H9 (cell line): ENCODE measurements around the gene TMEM187. TPM values are rescaled to one million over a fixed set of nuclear protein-coding genes. Genes with fewer than 3 reads are reported as not detected.

Experiments used
- DNase-seq: peaks from one replicate; pipeline ENCODE4 v3.0.0-alpha.2; 2017
- H2AFZ ChIP-seq: one replicate; pipeline ENCODE4 v1.6.1; 2013; ENCODE audit warnings: mild to moderate bottlenecking, low read length, control low read depth, moderate library complexity
- H2AK5ac ChIP-seq: 2 replicates; pipeline ENCODE4 v1.6.1; 2013; ENCODE audit warnings: low read length, control low read depth, mixed read lengths; ENCODE audit not compliant: insufficient read length
- H2BK120ac ChIP-seq: one replicate; pipeline ENCODE4 v1.6.1; 2013; ENCODE audit warnings: low read depth, mild to moderate bottlenecking, low read length, control low read depth, inconsistent platforms; ENCODE audit not compliant: poor library complexity, severe bottlenecking
- H2BK12ac ChIP-seq: 2 replicates; pipeline ENCODE4 v1.6.1; 2013; ENCODE audit warnings: low read length, control low read depth, mixed read lengths, low read depth; ENCODE audit not compliant: insufficient read length
- H2BK15ac ChIP-seq: 2 replicates; pipeline ENCODE4 v1.6.1; 2013; ENCODE audit warnings: low read depth, low read length, control low read depth
- H2BK20ac ChIP-seq: one replicate; pipeline ENCODE4 v1.6.1; 2013; ENCODE audit warnings: low read depth, mild to moderate bottlenecking, low read length, control low read depth, inconsistent platforms; ENCODE audit not compliant: poor library complexity, severe bottlenecking
- H2BK5ac ChIP-seq: 2 replicates; pipeline ENCODE4 v1.6.1; 2013; ENCODE audit warnings: low read length, control low read depth, mixed read lengths; ENCODE audit not compliant: insufficient read length
- H3K14ac ChIP-seq: 2 replicates; pipeline ENCODE4 v1.6.1; 2013; ENCODE audit warnings: low read length, control low read depth; ENCODE audit not compliant: insufficient read depth
- H3K18ac ChIP-seq: 2 replicates; pipeline ENCODE4 v1.6.1; 2013; ENCODE audit warnings: low read depth, mild to moderate bottlenecking, mixed read lengths, low read length, control low read depth; ENCODE audit not compliant: insufficient read length
- H3K23ac ChIP-seq: 2 replicates; pipeline ENCODE4 v1.6.1; 2013; ENCODE audit warnings: low read length, control low read depth, mixed read lengths, low read depth; ENCODE audit not compliant: insufficient read length
- H3K23me2 ChIP-seq: 2 replicates; pipeline ENCODE4 v1.6.1; 2013; ENCODE audit warnings: low read depth, mild to moderate bottlenecking, mixed read lengths, low read length, control low read depth; ENCODE audit not compliant: insufficient read length, poor library complexity, severe bottlenecking
- H3K27ac ChIP-seq: 2 replicates; pipeline ENCODE4 v1.5.1; 2013; ENCODE audit warnings: low read length, control low read depth, mixed read lengths, low read depth; ENCODE audit not compliant: insufficient read length
- H3K27me3 ChIP-seq: 2 replicates; pipeline ENCODE4 v1.6.1; 2013; ENCODE audit warnings: low read length, control low read depth, inconsistent platforms; ENCODE audit not compliant: insufficient read depth
- H3K4ac ChIP-seq: 2 replicates; pipeline ENCODE4 v1.6.1; 2013; ENCODE audit warnings: low read depth, mild to moderate bottlenecking, control low read depth, inconsistent platforms, low read length, moderate library complexity
- H3K4me1 ChIP-seq: 2 replicates; pipeline ENCODE4 v1.6.1; 2013; ENCODE audit warnings: low read length, control low read depth, inconsistent platforms; ENCODE audit not compliant: insufficient read depth
- H3K4me2 ChIP-seq: 2 replicates; pipeline ENCODE4 v1.6.1; 2013; ENCODE audit warnings: low read length, control low read depth, mixed read lengths; ENCODE audit not compliant: insufficient read length, insufficient read depth
- H3K56ac ChIP-seq: 2 replicates; pipeline ENCODE4 v1.6.1; 2013; ENCODE audit warnings: low read depth, mild to moderate bottlenecking, mixed read lengths, low read length, control low read depth; ENCODE audit not compliant: insufficient read length
- H3K79me1 ChIP-seq: 2 replicates; pipeline ENCODE4 v1.6.1; 2013; ENCODE audit warnings: low read depth, mild to moderate bottlenecking, moderate library complexity, low read length, control low read depth, inconsistent platforms; ENCODE audit not compliant: insufficient read depth, poor library complexity, severe bottlenecking
- H3K79me2 ChIP-seq: 2 replicates; pipeline ENCODE4 v1.6.1; 2013; ENCODE audit warnings: low read length, control low read depth, inconsistent platforms; ENCODE audit not compliant: insufficient read depth
- H3K9ac ChIP-seq: 2 replicates; pipeline ENCODE4 v1.6.1; 2013; ENCODE audit warnings: low read length, control low read depth, mixed read lengths; ENCODE audit not compliant: insufficient read length; ENCODE audit errors: extremely low read depth
- H3K9me3 ChIP-seq: one replicate; pipeline ENCODE4 v1.6.1; 2013; ENCODE audit warnings: low read depth, low read length, inconsistent platforms; ENCODE audit not compliant: control insufficient read depth
- H3T11ph ChIP-seq: one replicate; pipeline ENCODE4 v1.6.1; 2013; ENCODE audit warnings: mild to moderate bottlenecking, low read length, control low read depth, inconsistent platforms
- H4K20me1 ChIP-seq: one replicate; pipeline ENCODE4 v1.6.1; 2013; ENCODE audit not compliant: control insufficient read depth, insufficient read length, insufficient read depth
- H4K5ac ChIP-seq: 2 replicates; pipeline ENCODE4 v1.6.1; 2013; ENCODE audit warnings: low read depth, mild to moderate bottlenecking, mixed read lengths, low read length, control low read depth; ENCODE audit not compliant: insufficient read length
- H4K8ac ChIP-seq: replicated peaks from 2 replicates; pipeline ENCODE4 v1.6.1; 2013; ENCODE audit warnings: low read length, control low read depth, mixed read lengths, low read depth; ENCODE audit not compliant: insufficient read length
- H4K91ac ChIP-seq: 2 replicates; pipeline ENCODE4 v1.6.1; 2013; ENCODE audit warnings: low read depth, mild to moderate bottlenecking, moderate library complexity, mixed read lengths, low read length, control low read depth; ENCODE audit not compliant: insufficient read length
- H3K27ac Mint-ChIP-seq, 3 experiments: 2 replicates in 2 of 3; 3 replicates in 1 of 3; pipeline ENCODE4 v1.8.0; 2020 to 2021; ENCODE audit warnings: mixed read lengths in 3 of 3, mild to moderate bottlenecking in 1 of 3, moderate library complexity in 1 of 3
- H3K27me3 Mint-ChIP-seq: 2 replicates; pipeline ENCODE4 v1.8.0; 2021; ENCODE audit warnings: low read depth, mild to moderate bottlenecking, moderate library complexity, mixed read lengths
- H3K36me3 Mint-ChIP-seq, 3 experiments: 2 replicates in 2 of 3; 3 replicates in 1 of 3; pipeline ENCODE4 v1.8.0; 2020 to 2021; ENCODE audit warnings: low read depth in 3 of 3, mixed read lengths in 3 of 3; ENCODE audit not compliant: insufficient read depth in 1 of 3
- H3K4me1 Mint-ChIP-seq, 2 experiments: 2 replicates each; pipeline ENCODE4 v1.8.0; 2020; ENCODE audit warnings: mixed read lengths in 2 of 2
- H3K4me3 Mint-ChIP-seq, 2 experiments: 2 replicates in 1 of 2; 3 replicates in 1 of 2; pipeline ENCODE4 v1.8.0; 2020 to 2021; ENCODE audit warnings: mild to moderate bottlenecking in 2 of 2, mixed read lengths in 2 of 2, moderate library complexity in 1 of 2
- H3K9me3 Mint-ChIP-seq, 2 experiments: 2 replicates in 1 of 2; 3 replicates in 1 of 2; pipeline ENCODE4 v1.8.0; 2020; ENCODE audit warnings: mild to moderate bottlenecking in 2 of 2, mixed read lengths in 2 of 2, moderate library complexity in 1 of 2
- CTCF ChIP-seq: fragments of 200-600 bp; sonication (generic); conservative IDR thresholded peaks from 3 replicates; pipeline ENCODE4 v1.8.0; 2021; ENCODE audit warnings: antibody characterized with exemption, mild to moderate bottlenecking
- WGBS: extraction: QIAGEN DNeasy Blood & Tissue Kit; methylation state at CpG from one replicate; pipeline ENCODE4 v1.1.7; 2013; ENCODE audit warnings: missing lambda C conversion rate, low lambda C conversion rate, mixed read lengths; ENCODE audit not compliant: insufficient read length; ENCODE audit errors: extremely low coverage; 5-methylcytosine and 5-hydroxymethylcytosine counted together
- total RNA-seq: library from RNA; stranded (reverse); gene quantifications from 2 replicates; pipeline ENCODE4 v1.2.1, GENCODE V29; 2021

Gene TMEM187
- total RNA-seq, 1 experiment from 2014 or later, result 2.7 TPM

- H2AFZ ChIP-seq, result no peak overlapping the region
- H4K20me1 ChIP-seq, result no peaks in the 10 kb centered on the region
- H4K91ac ChIP-seq, result no peak overlapping the region
- no peak overlapping the region for H3K27ac ChIP-seq
- no peak overlapping the region for H2BK12ac ChIP-seq
- no peak overlapping the region for H3K23ac ChIP-seq
- H3T11ph ChIP-seq, result no peak overlapping the region
- Mint-ChIP-seq H3K36me3 (peaks cover 6 to 19% (median 9%) of the 10 kb centered on the region in 3 experiments; a peak in 5 of 7 replicates), H3K27me3 (no peaks in the 10 kb centered on the region), H3K27ac (no peak overlapping the region; a peak in 1 of 7 replicates), H3K4me1 (peaks cover 17 to 24% of the 10 kb centered on the region in 2 experiments), H3K9me3 (peaks cover 49 to 67% of the 10 kb centered on the region in 2 experiments), H3K4me3 (no peak overlapping the region)
- H2BK15ac ChIP-seq, result no peak overlapping the region
- no peak for DNase-seq
- no peak overlapping the region for H3K18ac ChIP-seq
- no peak overlapping the region for H3K9ac ChIP-seq
- peaks cover 9% of the 10 kb centered on the region for H3K23me2 ChIP-seq
- no CpG with 5 or more reads among the region's 5 CpGs for WGBS
- no peak overlapping the region for H3K14ac ChIP-seq
- no peak overlapping the region for H4K8ac ChIP-seq
- H2BK120ac ChIP-seq, result no peak overlapping the region
- H4K5ac ChIP-seq, result no peak overlapping the region
- H3K27me3 ChIP-seq, result no peaks in the 10 kb centered on the region
- H2BK20ac ChIP-seq, result no peak overlapping the region
- H3K9me3 ChIP-seq, result no peaks in the 10 kb centered on the region
- H3K79me2 ChIP-seq, result no peaks in the 10 kb centered on the region
- no peaks in the 10 kb centered on the region for H3K4me1 ChIP-seq
- no peak overlapping the region for H2AK5ac ChIP-seq
- H3K4me2 ChIP-seq, result no peak overlapping the region
- H2BK5ac ChIP-seq, result no peak overlapping the region
- H3K4ac ChIP-seq, result no peak overlapping the region
- H3K56ac ChIP-seq, result no peak overlapping the region
- H3K79me1 ChIP-seq, result no peaks in the 10 kb centered on the region
- no peak for TF ChIP-seq CTCF
Measured at GRCh38 chrX:154022108-154022507, 49.6 kb downstream of the TMEM187 start.
